K562 (cell line): Measurements from ENCODE around the gene BAIAP2. TPM values are rescaled to one million over a fixed set of nuclear protein-coding genes. Genes with fewer than 3 reads are reported as not detected.

ENCODE experiments used
- BCOR ChIP-seq: fragments of 450-650 bp; IDR thresholded peaks from 2 replicates; pipeline ENCODE4 v1.6.1; 2016
- CBX1 ChIP-seq: sonication (generic); IDR thresholded peaks from 2 replicates; pipeline ENCODE4 v1.6.1; 2016; ENCODE audit warnings: antibody characterized with exemption, low read depth, mild to moderate bottlenecking
- DACH1 ChIP-seq: fragments of 450-650 bp; IDR thresholded peaks from 2 replicates; pipeline ENCODE4 v1.6.1; 2018; ENCODE audit not compliant: partially characterized antibody
- E2F3 ChIP-seq: fragments of 250-450 bp; sonication (Bioruptor Pico); IDR thresholded peaks from 2 replicates; pipeline ENCODE4 v1.4.0; 2020; ENCODE audit warnings: mild to moderate bottlenecking
- LARP7 ChIP-seq: fragments of 450-650 bp; IDR thresholded peaks from 2 replicates; pipeline ENCODE4 v1.6.1; 2016
- MXI1 ChIP-seq: IDR thresholded peaks from 2 replicates; pipeline ENCODE4 v1.6.1; 2011; ENCODE audit warnings: low read depth, mild to moderate bottlenecking, improper control_type of control experiment, low read length
- MYNN ChIP-seq, 2 experiments: sonication (generic); formaldehyde crosslinking in 1 of 2; IDR thresholded peaks; 2 replicates each; pipeline versions ENCODE4 v1.5.0 to v1.6.1; 2016 to 2020; ENCODE audit warnings: antibody characterized with exemption in 1 of 2, missing genetic modification reagents in 1 of 2
- RUNX1 ChIP-seq: sonication (generic); IDR thresholded peaks from 2 replicates; pipeline ENCODE4 v1.6.1; 2016; ENCODE audit warnings: antibody characterized with exemption, low read depth
- TAL1 ChIP-seq: fragments of 450-650 bp; IDR thresholded peaks from 2 replicates; pipeline ENCODE4 v1.6.1; 2016; ENCODE audit warnings: mild to moderate bottlenecking
- ZNF24 ChIP-seq: fragments of 450-650 bp; IDR thresholded peaks from 2 replicates; pipeline ENCODE4 v1.6.1; 2016
- ZNF707 ChIP-seq: fragments of 250-450 bp; sonication (Bioruptor Pico); conservative IDR thresholded peaks from 2 replicates; pipeline ENCODE4 v1.8.0; 2022; ENCODE audit warnings: inconsistent platforms, mild to moderate bottlenecking, moderate library complexity
- polyA plus RNA-seq, 8 experiments: library from polyadenylated mRNA; depleted of rRNA in 4 of 8; stranded (reverse) in 5 of 8; unstranded in 3 of 8; fragments of >200 nt; fragmentation: Nextera tagmentation in 2 of 8; fragmentation: Illumina TruSeq in 1 of 8; extraction: Ambion mirVana in 2 of 8; extraction: Trizol in 1 of 8; gene quantifications; 2 replicates each; pipeline versions ENCODE4 v1.2.1 to v1.2.3, GENCODE V29; 2011 to 2014; ENCODE audit warnings: inconsistent platforms in 1 of 8, missing spikeins in 1 of 8
- total RNA-seq, 7 experiments: library from RNA; depleted of rRNA in 6 of 7; stranded (reverse); fragments of >200 nt in 6 of 7; fragmentation: Illumina TruSeq in 2 of 7; extraction: Trizol in 2 of 7; gene quantifications; 2 replicates each; pipeline versions ENCODE4 v1.2.1 to v1.2.3, GENCODE V29; 2011 to 2021; ENCODE audit warnings: low replicate concordance in 1 of 7
- TF ChIP-seq, protein P1 (sequence below): IDR thresholded peaks from 3 replicates; pipeline ENCODE4 v1.6.1; 2011; ENCODE audit warnings: borderline replicate concordance, mild to moderate bottlenecking, moderate library complexity; ENCODE audit not compliant: insufficient read length; ENCODE audit errors: extremely low read depth
- TF ChIP-seq, protein P2 (sequence below): sonication (generic); formaldehyde crosslinking; IDR thresholded peaks from 2 replicates; pipeline ENCODE4 v1.8.1; 2022; ENCODE audit warnings: missing genetic modification reagents
- TF ChIP-seq, protein P3 (sequence below), 3 experiments: fragments of 200-800 bp in 1 of 3; sonication (Bioruptor generic) in 1 of 3; sonication (generic) in 1 of 3; formaldehyde crosslinking in 1 of 3; IDR thresholded peaks; 2 replicates each; pipeline versions ENCODE4 v1.6.1 to v1.8.0; 2016 to 2022; ENCODE audit warnings: mild to moderate bottlenecking in 2 of 3, missing compliant biosample characterization in 2 of 3, missing genetic modification characterization in 2 of 3, missing genetic modification reagents in 1 of 3
- TF ChIP-seq, protein P4 (sequence below): fragments of 450-650 bp; formaldehyde crosslinking; IDR thresholded peaks from 2 replicates; pipeline ENCODE4 v1.4.0; 2020; ENCODE audit warnings: mild to moderate bottlenecking, moderate library complexity
- TF ChIP-seq, protein P5 (sequence below), 2 experiments: fragments of 250-450 bp in 1 of 2; fragments of 450-650 bp in 1 of 2; sonication (Bioruptor Pico) in 1 of 2; IDR thresholded peaks; 2 replicates each; pipeline versions ENCODE4 v1.6.1 to v1.8.0; 2016 to 2021; ENCODE audit warnings: mild to moderate bottlenecking in 2 of 2, moderate library complexity in 2 of 2, missing compliant biosample characterization in 1 of 2, missing genetic modification characterization in 1 of 2
- TF ChIP-seq, protein P6 (sequence below): sonication (generic); formaldehyde crosslinking; IDR thresholded peaks from 2 replicates; pipeline ENCODE4 v1.8.0; 2022; ENCODE audit warnings: missing genetic modification reagents, mild to moderate bottlenecking, moderate library complexity, borderline replicate concordance
- TF ChIP-seq, protein P7 (sequence below): IDR thresholded peaks from 2 replicates; pipeline ENCODE4 v1.6.1; 2011; ENCODE audit warnings: borderline replicate concordance, low read depth, mild to moderate bottlenecking, moderate library complexity, low read length; ENCODE audit not compliant: insufficient read depth, poor library complexity, severe bottlenecking

Gene BAIAP2
- total and polyA plus RNA-seq, 9 of the 15 experiments (the other 6 are each of a cell fraction or from before 2014, with no cell fraction given) = 2.3 to 51.6 (median 18.4) TPM

DNA sequence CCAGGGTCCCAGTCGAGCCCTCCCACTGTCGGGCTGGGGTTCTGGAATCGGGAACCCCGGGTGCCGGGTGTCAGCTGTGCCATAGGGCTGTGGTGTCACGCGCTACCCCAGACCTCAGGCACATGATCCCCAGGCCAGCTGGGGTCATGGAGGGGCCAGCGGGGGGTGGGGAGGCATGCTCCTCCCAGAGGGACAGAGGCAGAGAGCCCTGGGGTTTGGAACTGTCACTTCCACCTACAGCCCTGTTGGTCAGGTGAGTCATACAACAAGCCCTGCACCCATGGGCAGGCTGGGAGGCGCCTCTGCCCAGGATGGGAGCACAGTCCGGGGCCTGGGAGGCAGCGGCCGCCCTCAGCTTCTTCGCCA is 63.0 kb downstream of the BAIAP2 start (continued):
- TF ChIP-seq CBX1 (no peak), MXI1 (no peak), TAL1 (no peak), E2F3 (CRISPR knock-in tag) (no peak), MYNN (IDR thresholded peaks at IDR 0.05) (peak; percentile 64; the same call in 1 of the 2 replicates), MYNN (CRISPR knock-in tag; IDR thresholded peaks at IDR 0.05) (no peak), ZNF24 (no peak), LARP7 (no peak), DACH1 (peak; percentile 61), ZNF707 (no peak), RUNX1 (no peak), BCOR (no peak)
- TF ChIP-seq, protein P1, sequence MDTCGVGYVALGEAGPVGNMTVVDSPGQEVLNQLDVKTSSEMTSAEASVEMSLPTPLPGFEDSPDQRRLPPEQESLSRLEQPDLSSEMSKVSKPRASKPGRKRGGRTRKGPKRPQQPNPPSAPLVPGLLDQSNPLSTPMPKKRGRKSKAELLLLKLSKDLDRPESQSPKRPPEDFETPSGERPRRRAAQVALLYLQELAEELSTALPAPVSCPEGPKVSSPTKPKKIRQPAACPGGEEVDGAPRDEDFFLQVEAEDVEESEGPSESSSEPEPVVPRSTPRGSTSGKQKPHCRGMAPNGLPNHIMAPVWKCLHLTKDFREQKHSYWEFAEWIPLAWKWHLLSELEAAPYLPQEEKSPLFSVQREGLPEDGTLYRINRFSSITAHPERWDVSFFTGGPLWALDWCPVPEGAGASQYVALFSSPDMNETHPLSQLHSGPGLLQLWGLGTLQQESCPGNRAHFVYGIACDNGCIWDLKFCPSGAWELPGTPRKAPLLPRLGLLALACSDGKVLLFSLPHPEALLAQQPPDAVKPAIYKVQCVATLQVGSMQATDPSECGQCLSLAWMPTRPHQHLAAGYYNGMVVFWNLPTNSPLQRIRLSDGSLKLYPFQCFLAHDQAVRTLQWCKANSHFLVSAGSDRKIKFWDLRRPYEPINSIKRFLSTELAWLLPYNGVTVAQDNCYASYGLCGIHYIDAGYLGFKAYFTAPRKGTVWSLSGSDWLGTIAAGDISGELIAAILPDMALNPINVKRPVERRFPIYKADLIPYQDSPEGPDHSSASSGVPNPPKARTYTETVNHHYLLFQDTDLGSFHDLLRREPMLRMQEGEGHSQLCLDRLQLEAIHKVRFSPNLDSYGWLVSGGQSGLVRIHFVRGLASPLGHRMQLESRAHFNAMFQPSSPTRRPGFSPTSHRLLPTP = no peak
- TF ChIP-seq, protein P2, sequence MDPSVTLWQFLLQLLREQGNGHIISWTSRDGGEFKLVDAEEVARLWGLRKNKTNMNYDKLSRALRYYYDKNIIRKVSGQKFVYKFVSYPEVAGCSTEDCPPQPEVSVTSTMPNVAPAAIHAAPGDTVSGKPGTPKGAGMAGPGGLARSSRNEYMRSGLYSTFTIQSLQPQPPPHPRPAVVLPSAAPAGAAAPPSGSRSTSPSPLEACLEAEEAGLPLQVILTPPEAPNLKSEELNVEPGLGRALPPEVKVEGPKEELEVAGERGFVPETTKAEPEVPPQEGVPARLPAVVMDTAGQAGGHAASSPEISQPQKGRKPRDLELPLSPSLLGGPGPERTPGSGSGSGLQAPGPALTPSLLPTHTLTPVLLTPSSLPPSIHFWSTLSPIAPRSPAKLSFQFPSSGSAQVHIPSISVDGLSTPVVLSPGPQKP (CRISPR knock-in tag) = no peak
- TF ChIP-seq, protein P3, sequence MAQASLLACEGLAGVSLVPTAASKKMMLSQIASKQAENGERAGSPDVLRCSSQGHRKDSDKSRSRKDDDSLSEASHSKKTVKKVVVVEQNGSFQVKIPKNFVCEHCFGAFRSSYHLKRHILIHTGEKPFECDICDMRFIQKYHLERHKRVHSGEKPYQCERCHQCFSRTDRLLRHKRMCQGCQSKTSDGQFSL (CRISPR knock-in tag; IDR thresholded peaks at IDR 0.05) = no peak
- TF ChIP-seq, protein P3 (tag; IDR thresholded peaks at IDR 0.05) = peak in 1 of 2 experiments; percentile 38; a peak in 1 of 4 replicates
- TF ChIP-seq, protein P4, sequence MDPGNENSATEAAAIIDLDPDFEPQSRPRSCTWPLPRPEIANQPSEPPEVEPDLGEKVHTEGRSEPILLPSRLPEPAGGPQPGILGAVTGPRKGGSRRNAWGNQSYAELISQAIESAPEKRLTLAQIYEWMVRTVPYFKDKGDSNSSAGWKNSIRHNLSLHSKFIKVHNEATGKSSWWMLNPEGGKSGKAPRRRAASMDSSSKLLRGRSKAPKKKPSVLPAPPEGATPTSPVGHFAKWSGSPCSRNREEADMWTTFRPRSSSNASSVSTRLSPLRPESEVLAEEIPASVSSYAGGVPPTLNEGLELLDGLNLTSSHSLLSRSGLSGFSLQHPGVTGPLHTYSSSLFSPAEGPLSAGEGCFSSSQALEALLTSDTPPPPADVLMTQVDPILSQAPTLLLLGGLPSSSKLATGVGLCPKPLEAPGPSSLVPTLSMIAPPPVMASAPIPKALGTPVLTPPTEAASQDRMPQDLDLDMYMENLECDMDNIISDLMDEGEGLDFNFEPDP (CRISPR knock-in tag) = no peak
- TF ChIP-seq, protein P5, sequence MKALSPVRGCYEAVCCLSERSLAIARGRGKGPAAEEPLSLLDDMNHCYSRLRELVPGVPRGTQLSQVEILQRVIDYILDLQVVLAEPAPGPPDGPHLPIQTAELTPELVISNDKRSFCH (CRISPR knock-in tag; IDR thresholded peaks at IDR 0.05) = no peak
- TF ChIP-seq, protein P5 (tag; IDR thresholded peaks at IDR 0.05) = no peak
- TF ChIP-seq, protein P6, sequence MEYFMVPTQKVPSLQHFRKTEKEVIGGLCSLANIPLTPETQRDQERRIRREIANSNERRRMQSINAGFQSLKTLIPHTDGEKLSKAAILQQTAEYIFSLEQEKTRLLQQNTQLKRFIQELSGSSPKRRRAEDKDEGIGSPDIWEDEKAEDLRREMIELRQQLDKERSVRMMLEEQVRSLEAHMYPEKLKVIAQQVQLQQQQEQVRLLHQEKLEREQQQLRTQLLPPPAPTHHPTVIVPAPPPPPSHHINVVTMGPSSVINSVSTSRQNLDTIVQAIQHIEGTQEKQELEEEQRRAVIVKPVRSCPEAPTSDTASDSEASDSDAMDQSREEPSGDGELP (CRISPR knock-in tag) = peak; percentile 80
- TF ChIP-seq, protein P7, sequence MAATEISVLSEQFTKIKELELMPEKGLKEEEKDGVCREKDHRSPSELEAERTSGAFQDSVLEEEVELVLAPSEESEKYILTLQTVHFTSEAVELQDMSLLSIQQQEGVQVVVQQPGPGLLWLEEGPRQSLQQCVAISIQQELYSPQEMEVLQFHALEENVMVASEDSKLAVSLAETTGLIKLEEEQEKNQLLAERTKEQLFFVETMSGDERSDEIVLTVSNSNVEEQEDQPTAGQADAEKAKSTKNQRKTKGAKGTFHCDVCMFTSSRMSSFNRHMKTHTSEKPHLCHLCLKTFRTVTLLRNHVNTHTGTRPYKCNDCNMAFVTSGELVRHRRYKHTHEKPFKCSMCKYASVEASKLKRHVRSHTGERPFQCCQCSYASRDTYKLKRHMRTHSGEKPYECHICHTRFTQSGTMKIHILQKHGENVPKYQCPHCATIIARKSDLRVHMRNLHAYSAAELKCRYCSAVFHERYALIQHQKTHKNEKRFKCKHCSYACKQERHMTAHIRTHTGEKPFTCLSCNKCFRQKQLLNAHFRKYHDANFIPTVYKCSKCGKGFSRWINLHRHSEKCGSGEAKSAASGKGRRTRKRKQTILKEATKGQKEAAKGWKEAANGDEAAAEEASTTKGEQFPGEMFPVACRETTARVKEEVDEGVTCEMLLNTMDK = no peak
